ENCODE data around the gene CAMK2G. TPM values are rescaled to one million over a fixed set of nuclear protein-coding genes. Genes with fewer than 3 reads are reported as not detected.

CAMK2G gene
- total and polyA plus RNA-seq, 11 donors = 8.0 to 18.6 (median 14.5) TPM

GRCh38 chr10:73905256-73906020 lies 31.1 kb upstream of the CAMK2G start:
- Histone ChIP-seq H3K4me1 (peaks cover 0 to 70% (median 38%) of the 10 kb centered on the region in 12 donors), H3K4me3 (no peak overlapping the region), H3K27ac (peak overlapping the region in 8 of 12 donors; percentile 71 to 96 (median 82)), H3K9me3 (no peaks in the 10 kb centered on the region), H3K27me3 (no peaks in the 10 kb centered on the region), H3K36me3 (no peaks in the 10 kb centered on the region)
- ATAC-seq (no peak), DNase-seq (no peak)
- intact Hi-C loops (cut with DNase I) = no loop called here
- TF ChIP-seq POLR2A (IDR thresholded peaks at IDR 0.05) (no peak), CTCF (IDR thresholded peaks at IDR 0.05) (no peak)
- 79 to 90% (median 86%) methylated on average over 4 of the region's 4 CpGs for WGBS, 4 donors

- H3K4me3 ChIP-seq = no peak overlapping the region
- H3K4me1 ChIP-seq = peaks cover 0 to 62% (median 13%) of the 10 kb centered on the region in 12 donors
- 94 to 100% (median 94%) methylated on average over 2 of the region's 2 CpGs for WGBS, 4 donors
- DNase-seq (no peak), ATAC-seq (no peak)
- no peaks in the 10 kb centered on the region for H3K36me3 ChIP-seq
- intact Hi-C loops (cut with DNase I) = no loop called here
- no peaks in the 10 kb centered on the region for H3K27me3 ChIP-seq
- no peak for TF ChIP-seq CTCF (IDR thresholded peaks at IDR 0.05)
- no peak for TF ChIP-seq POLR2A (IDR thresholded peaks at IDR 0.05)
- no peaks in the 10 kb centered on the region for H3K9me3 ChIP-seq
- peak overlapping the region in 1 of 12 donors; percentile 61 for H3K27ac ChIP-seq
These were observed 28.0 kb upstream of the CAMK2G start for GRCh38 chr10:73902351-73902750.

GRCh38 chr10:73901261-73901660 lies 26.9 kb upstream of the CAMK2G start:
- Histone ChIP-seq H3K9me3 (no peaks in the 10 kb centered on the region), H3K27ac (peak overlapping the region in 1 of 12 donors; percentile 61), H3K4me1 (peaks cover 0 to 51% (median 2%) of the 10 kb centered on the region in 12 donors), H3K27me3 (no peaks in the 10 kb centered on the region), H3K4me3 (no peak overlapping the region), H3K36me3 (no peaks in the 10 kb centered on the region)
- intact Hi-C loops (cut with DNase I) = no loop called here
- TF ChIP-seq POLR2A (IDR thresholded peaks at IDR 0.05) = no peak
- no peak for TF ChIP-seq CTCF (IDR thresholded peaks at IDR 0.05)
- WGBS, 4 donors = 88 to 99% (median 93%) methylated on average over 6 of the region's 6 CpGs
- no peak for DNase-seq
- ATAC-seq = no peak

- no peak for TF ChIP-seq CTCF (IDR thresholded peaks at IDR 0.05)
- TF ChIP-seq POLR2A (IDR thresholded peaks at IDR 0.05) = no peak
- no peaks in the 10 kb centered on the region for H3K36me3 ChIP-seq
- H3K27me3 ChIP-seq = no peaks in the 10 kb centered on the region
- peak overlapping the region in 3 of 12 donors; percentile 16 to 74 (median 56) for H3K27ac ChIP-seq
- H3K9me3 ChIP-seq = no peaks in the 10 kb centered on the region
- H3K4me3 ChIP-seq = no peak overlapping the region
- peak in 1 of 4 donors; percentile 37 for ATAC-seq
- no peak for DNase-seq
- peaks cover 0 to 45% (median 0%) of the 10 kb centered on the region in 12 donors for H3K4me1 ChIP-seq
- 88 to 93% (median 91%) methylated on average over 5 of the region's 5 CpGs for WGBS, 4 donors
- intact Hi-C loops (cut with DNase I) = no loop called here
These were observed 25.7 kb upstream of the CAMK2G start for GRCh38 chr10:73900064-73900463.

Measured in heart left ventricle (tissue), 16 donors.